GM18519 (cell line): ENCODE measurements around the gene KIF14.
"Not testable (repeated sequence)": the region's sequence is repeated elsewhere in the genome, so short reads cannot be mapped to it uniquely, and the experiment has no call there.

Experiments
- ATAC-seq: cut with Tn5 transposase; IDR thresholded peaks from one replicate; pipeline ENCODE4 v1.9.1; 2021; ENCODE audit warnings: mild to moderate bottlenecking, moderate library complexity; ENCODE audit not compliant: unreplicated experiment, low FRiP score

Gene KIF14

GRCh38 chr1:200636681-200637080, 16.1 kb upstream of the KIF14 start:
- no peak for ATAC-seq

GRCh38 chr1:200634261-200635122, 13.9 kb upstream of the KIF14 start:
- no peak for ATAC-seq

DNA sequence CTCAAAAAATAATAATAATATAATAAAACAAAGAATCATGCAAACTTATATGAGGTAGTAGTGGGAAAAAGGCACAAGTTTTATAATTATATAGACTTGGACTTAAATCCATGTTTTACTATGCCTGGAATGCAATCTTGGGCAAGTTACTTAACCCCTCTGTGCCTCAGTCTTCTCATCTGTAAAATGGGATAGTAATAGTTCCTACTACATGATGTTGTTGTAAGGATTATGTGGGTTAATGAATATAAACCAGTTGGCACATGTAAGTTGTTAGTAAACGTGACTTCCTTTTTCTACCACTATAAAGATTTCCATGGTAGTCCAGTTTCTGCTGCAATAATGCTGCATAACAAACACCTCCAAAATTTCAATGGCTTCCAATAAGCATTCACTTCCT, 10.8 kb upstream of the KIF14 start:
- no peak for ATAC-seq

- ATAC-seq = not testable (repeated sequence)
These were observed 10.0 kb upstream of the KIF14 start for GRCh38 chr1:200630515-200630899.

DNA sequence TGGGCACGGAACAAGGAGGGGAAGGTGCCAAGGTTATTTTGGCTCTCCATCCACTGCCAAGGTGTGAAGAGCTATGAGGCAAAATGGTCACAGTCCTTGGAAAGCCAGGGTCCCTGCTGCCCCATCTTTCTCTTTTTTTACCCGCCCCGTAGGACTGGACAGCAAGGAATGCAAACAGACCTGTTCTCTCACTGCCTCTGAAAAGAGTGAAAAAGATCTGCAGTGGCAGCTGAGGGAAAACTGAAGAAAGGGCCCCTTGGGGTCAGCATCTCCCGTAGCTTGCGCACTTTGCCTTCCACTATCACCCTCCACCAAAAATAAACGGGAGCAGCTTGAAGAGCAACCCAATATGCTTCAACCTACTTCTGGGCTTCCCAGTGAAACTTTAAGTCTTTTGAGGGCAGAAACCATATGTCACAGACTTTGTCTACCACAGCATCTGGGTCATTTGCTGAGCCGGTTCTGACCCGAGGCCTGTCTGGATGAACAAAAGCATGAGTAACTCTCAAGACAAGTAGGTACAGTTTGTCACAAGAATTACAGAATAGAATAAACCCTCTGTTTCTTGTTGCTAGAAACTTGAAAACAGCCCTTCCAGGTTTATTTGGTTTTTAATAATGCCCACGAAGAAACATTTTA, 9.4 kb upstream of the KIF14 start:
- ATAC-seq = no peak

- peak; percentile 48 for ATAC-seq
These were observed 7.8 kb upstream of the KIF14 start for GRCh38 chr1:200628223-200628881.

- ATAC-seq = no peak
These were observed 7.1 kb upstream of the KIF14 start for GRCh38 chr1:200627575-200628222.

- ATAC-seq = no peak
These were observed 6.4 kb upstream of the KIF14 start for GRCh38 chr1:200626853-200627534.

GRCh38 chr1:200625381-200625824, 4.9 kb upstream of the KIF14 start:
- ATAC-seq = no peak

- ATAC-seq = no peak
These were observed 4.3 kb upstream of the KIF14 start for GRCh38 chr1:200624679-200625335.

DNA sequence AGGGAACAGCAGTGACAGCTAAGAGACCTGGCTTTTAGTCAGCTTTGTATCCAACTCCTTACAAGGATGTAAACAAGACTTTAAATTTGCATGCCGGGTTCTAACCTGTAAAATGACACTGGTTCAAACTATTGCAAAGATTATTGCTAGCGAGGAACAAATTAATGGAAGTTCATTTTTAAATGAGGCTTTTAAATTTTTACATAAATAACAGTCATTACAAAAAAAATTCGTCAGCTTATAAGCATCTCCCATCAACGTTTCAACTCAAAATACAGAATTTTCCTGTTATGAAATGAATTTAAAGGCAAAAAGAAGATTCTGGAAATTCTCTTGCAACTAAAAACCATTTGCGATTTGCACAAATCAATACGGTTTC, 668 bp downstream of the KIF14 start:
- no peak for ATAC-seq

- no peak for ATAC-seq
These were observed 9.7 kb downstream of the KIF14 start for GRCh38 chr1:200610846-200611245.

- ATAC-seq = no peak
These were observed 17.9 kb downstream of the KIF14 start for GRCh38 chr1:200602632-200603031.

DNA sequence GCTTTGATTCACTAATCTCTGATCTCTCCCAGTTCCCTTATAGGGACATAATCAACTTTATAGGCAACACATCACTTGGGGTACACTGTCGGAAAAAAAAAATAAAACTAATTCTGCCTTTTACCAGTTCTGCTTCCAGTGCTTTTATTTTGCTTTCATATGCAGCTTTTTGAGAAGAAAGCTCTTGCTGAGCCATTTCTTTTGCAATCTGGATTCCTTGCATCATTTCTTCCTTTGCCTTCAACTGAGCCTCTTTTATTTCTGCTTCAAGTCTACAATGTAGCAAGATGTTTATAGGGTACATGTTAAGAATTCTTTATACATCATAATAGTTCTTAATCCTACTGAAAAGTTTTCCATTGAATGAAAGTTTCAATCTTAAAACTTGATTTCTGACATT, 30.6 kb downstream of the KIF14 start:
- ATAC-seq = no peak

DNA sequence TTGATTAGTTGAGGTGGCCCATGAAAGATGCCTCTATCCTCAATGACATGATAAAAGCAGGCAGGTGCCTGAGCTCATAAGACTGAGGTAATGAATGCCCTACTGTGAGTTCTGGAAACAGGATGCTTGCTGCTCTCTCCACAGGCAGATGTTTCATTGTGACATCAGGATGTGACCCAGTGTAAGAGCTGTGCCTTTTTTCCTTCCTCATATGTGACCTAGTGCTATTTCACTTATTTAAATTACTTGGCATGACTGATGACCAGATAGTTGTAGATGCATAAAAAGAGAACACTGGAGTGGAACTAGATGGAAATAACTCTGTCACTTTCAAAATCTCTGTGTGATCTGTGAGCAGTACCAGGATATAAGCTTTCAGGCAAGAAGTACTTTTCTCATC, 31.9 kb downstream of the KIF14 start:
- no peak for ATAC-seq

- no peak for ATAC-seq
These were observed 56.2 kb downstream of the KIF14 start for GRCh38 chr1:200564319-200564718.

GRCh38 chr1:200561856-200562214, 58.7 kb downstream of the KIF14 start:
- peak; percentile 18 for ATAC-seq

DNA sequence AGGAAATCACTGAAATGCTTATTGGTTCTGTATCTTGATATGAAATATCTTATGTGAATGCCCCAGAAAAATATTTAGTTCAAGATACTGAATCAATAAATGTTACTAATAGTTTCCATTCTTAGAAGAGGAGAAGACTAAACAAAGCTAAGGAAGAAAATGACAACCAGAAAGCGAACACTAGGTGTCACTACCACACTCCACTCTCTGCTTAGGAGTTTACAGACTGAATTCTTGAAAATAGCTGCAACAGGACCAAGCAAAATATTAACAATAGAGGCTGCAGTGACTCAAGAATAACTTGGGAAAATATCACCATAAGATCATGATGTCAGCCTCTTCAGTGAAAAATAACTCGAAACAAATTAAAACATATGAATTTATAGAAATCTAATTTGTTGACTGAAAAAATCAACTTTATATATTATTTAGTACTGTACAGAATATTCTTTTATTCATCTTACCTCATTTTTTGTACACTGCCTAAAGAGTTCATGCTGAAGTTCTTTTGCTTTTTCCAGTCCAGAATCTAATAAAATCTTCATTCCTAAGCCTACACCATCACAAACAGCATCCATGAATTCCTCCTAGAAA, 61.6 kb downstream of the KIF14 start:
- ATAC-seq = no peak

GRCh38 chr1:200556002-200556401, 64.5 kb downstream of the KIF14 start:
- ATAC-seq = no peak

DNA sequence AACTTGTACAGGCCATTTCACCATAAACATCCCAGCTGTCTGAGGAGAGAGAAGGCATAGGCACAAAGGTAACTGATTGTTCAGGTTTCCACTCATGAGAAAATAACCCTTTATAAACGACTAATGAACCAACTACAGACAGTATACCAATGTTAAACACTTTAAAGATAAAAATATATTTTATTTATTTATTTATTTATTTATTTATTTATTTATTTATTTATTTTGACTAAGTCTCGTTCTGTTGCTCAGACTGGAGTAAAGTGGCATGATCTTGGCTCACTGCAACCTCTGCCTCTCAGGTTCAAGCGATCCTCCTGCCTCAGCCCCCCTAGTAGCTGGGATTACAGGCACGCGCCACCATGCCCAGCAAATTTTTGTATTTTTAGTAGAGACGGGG, 67.8 kb downstream of the KIF14 start:
- not testable (repeated sequence) for ATAC-seq
